ENCODE results near the gene TMEM141.

GRCh38 chr9:136753371-136754058 lies 37.6 kb upstream of the TMEM141 start:
- TF ChIP-seq CTCF (IDR thresholded peaks at IDR 0.05) (no peak), EP300 (IDR thresholded peaks at IDR 0.05) (no peak), POLR2A (IDR thresholded peaks at IDR 0.05) (no peak)
